Measurements from ENCODE around the gene GOT1.

The GOT1 gene

GRCh38 chr10:99394256-99394655 is 36.2 kb downstream of the GOT1 start:
- no peak for DNase-seq

GRCh38 chr10:99393683-99394082 is 36.7 kb downstream of the GOT1 start:
- DNase-seq = no peak

GRCh38 chr10:99393036-99393435 is 37.4 kb downstream of the GOT1 start:
- DNase-seq = no peak

- DNase-seq = no peak
These were observed 39.1 kb downstream of the GOT1 start for GRCh38 chr10:99391346-99391745.

- no peak for DNase-seq
These were observed 40.5 kb downstream of the GOT1 start for GRCh38 chr10:99389729-99390480.

- DNase-seq = no peak
These were observed 42.9 kb downstream of the GOT1 start for GRCh38 chr10:99387541-99387940.

- DNase-seq = no peak
These were observed 43.4 kb downstream of the GOT1 start for GRCh38 chr10:99387071-99387470.

- DNase-seq = no peak
These were observed 48.2 kb downstream of the GOT1 start for GRCh38 chr10:99382176-99382575.

- no peak for DNase-seq
These were observed 55.0 kb downstream of the GOT1 start for GRCh38 chr10:99375426-99375825.

GRCh38 chr10:99374972-99375371 is 55.5 kb downstream of the GOT1 start:
- DNase-seq = no peak

GRCh38 chr10:99374526-99374925 is 55.9 kb downstream of the GOT1 start:
- DNase-seq = no peak

GRCh38 chr10:99372546-99373271 is 57.7 kb downstream of the GOT1 start:
- DNase-seq = no peak

GRCh38 chr10:99370993-99371392 is 59.4 kb downstream of the GOT1 start:
- DNase-seq = no peak

GRCh38 chr10:99369551-99369950 is 60.9 kb downstream of the GOT1 start:
- no peak for DNase-seq

- no peak for DNase-seq
These were observed 61.3 kb downstream of the GOT1 start for GRCh38 chr10:99369126-99369525.

- DNase-seq = no peak
These were observed 61.8 kb downstream of the GOT1 start for GRCh38 chr10:99368646-99369045.

GRCh38 chr10:99366666-99367065 is 63.8 kb downstream of the GOT1 start:
- peak; percentile 19 for DNase-seq

GRCh38 chr10:99365736-99366135 is 64.7 kb downstream of the GOT1 start:
- DNase-seq = no peak

GRCh38 chr10:99365311-99365710 is 65.1 kb downstream of the GOT1 start:
- no peak for DNase-seq

- no peak for DNase-seq
These were observed 66.3 kb downstream of the GOT1 start for GRCh38 chr10:99364125-99364524.

GRCh38 chr10:99360934-99361333 is 69.5 kb downstream of the GOT1 start:
- no peak for DNase-seq

GRCh38 chr10:99358101-99358500 is 72.3 kb downstream of the GOT1 start:
- DNase-seq = no peak

- no peak for DNase-seq
These were observed 72.7 kb downstream of the GOT1 start for GRCh38 chr10:99357691-99358090.

- no peak for DNase-seq
These were observed 77.2 kb downstream of the GOT1 start for GRCh38 chr10:99353182-99353581.

GRCh38 chr10:99347672-99348071 is 82.8 kb downstream of the GOT1 start:
- no peak for DNase-seq
